ENCODE measurements around the gene COMMD7.
"Not testable (repeated sequence)": the region's sequence is repeated elsewhere in the genome, so short reads cannot be mapped to it uniquely, and the experiment has no call there.

COMMD7 gene

GRCh38 chr20:32737371-32738223 is 5.7 kb downstream of the COMMD7 start:
- no peak for TF ChIP-seq CTCF (conservative IDR thresholded peaks at IDR 0.05; ENCODE audit: low read depth)
- POLR2A ChIA-PET (ENCODE audit: low non-redundant PET): no interaction called here
- CTCF ChIA-PET: interaction anchor here (0.6 to 1.1 kb wide), 2 partner anchors 41 to 1224 kb away, joined by 3 read pairs; no protein-coding TSS in a partner anchor
- no peak overlapping the region for H3K27ac ChIP-seq
- DNase-seq (ENCODE audit: low spot score): no peak

GRCh38 chr20:32731882-32732266 is 11.4 kb downstream of the COMMD7 start:
- ChIA-PET CTCF (interaction anchor here (0.6 kb wide), 1 partner anchor 22 kb away, joined by 3 read pairs; no protein-coding TSS in a partner anchor), POLR2A (ENCODE audit: low non-redundant PET) (no interaction called here)
- DNase-seq (ENCODE audit: low spot score): no peak
- no peak for TF ChIP-seq CTCF (conservative IDR thresholded peaks at IDR 0.05; ENCODE audit: low read depth)
- H3K27ac ChIP-seq: peak overlapping the region; percentile 28; the same call in 1 of the 2 replicates

DNA sequence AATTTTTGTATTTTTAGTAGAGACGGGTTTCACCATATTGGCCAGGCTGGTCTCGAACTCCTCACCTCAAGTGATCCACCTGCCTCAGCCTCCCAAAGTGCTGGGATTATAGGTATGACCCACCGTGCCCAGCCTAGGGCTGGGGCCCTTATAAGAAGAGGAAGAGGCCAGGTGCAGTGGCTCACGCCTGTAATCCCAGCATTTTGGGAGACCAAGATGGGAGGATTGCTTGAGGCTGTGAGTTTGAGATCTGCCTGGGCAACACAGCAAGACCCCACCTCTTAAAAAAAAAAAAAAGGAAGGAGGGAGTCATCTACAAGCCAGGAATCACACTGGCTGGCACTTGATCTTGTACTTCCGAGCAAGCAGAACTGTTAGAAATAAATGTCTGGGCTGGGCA is 13.9 kb downstream of the COMMD7 start:
- CTCF ChIA-PET: interaction anchor here (0.7 kb wide), 1 partner anchor 91 kb away, joined by 5 read pairs; no protein-coding TSS in a partner anchor
- POLR2A ChIA-PET (ENCODE audit: low non-redundant PET); H3K27ac ChIP-seq; DNase-seq (ENCODE audit: low spot score): not testable (repeated sequence)

DNA sequence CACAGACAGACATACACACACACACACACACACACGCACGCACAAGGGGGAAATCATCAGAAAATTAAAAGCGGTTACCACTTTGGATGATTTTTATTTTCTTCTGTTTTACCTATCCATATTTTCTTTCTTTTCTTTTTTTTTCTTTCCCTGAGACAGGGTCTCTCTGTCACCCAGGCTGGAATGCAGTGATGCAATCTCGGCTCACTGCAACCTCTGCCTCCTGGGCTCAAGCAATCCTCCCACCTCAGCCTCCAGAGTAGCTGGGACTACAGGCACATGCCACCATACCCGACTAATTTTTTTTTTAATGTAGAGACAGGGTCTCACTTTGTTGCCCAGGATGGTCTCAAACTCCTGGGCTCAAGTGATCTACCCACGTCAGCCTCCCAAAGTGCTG is 14.8 kb downstream of the COMMD7 start:
- DNase-seq (ENCODE audit: low spot score); H3K27ac ChIP-seq; POLR2A ChIA-PET (ENCODE audit: low non-redundant PET): not testable (repeated sequence)
- CTCF ChIA-PET: interaction anchor here (0.7 kb wide), 1 partner anchor 28 kb away, joined by 3 read pairs; no protein-coding TSS in a partner anchor

DNA sequence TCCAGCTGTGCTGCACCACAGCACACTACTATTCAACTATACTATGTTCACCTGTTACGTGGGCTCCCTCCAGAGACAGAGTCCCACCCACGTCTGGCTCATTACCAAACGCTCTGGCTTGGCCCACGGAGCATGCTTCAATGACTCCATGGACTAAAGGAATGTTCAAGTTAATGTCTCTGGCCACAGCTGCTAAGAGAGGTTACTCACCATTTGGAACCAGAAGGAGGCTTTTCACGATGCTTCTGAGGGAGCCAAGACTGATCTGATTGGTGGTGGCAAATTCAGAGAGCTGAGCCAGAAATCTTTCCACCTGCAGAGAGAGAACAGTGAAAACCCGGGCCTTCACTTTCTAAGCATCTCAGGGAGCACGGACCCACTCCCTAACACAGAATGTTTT is 15.6 kb downstream of the COMMD7 start:
- DNase-seq (ENCODE audit: low spot score): no peak
- no peak for TF ChIP-seq CTCF (conservative IDR thresholded peaks at IDR 0.05; ENCODE audit: low read depth)
- POLR2A ChIA-PET (ENCODE audit: low non-redundant PET): no interaction called here
- H3K27ac ChIP-seq: no peak overlapping the region
- CTCF ChIA-PET: interaction anchor here (1.5 kb wide), 1 partner anchor 62 kb away, joined by 3 read pairs; no protein-coding TSS in a partner anchor

- ChIA-PET POLR2A (ENCODE audit: low non-redundant PET) (no interaction called here), CTCF (no interaction called here)
- TF ChIP-seq CTCF (conservative IDR thresholded peaks at IDR 0.05; ENCODE audit: low read depth): no peak
- DNase-seq (ENCODE audit: low spot score): no peak
- no peak overlapping the region for H3K27ac ChIP-seq
Measured at GRCh38 chr20:32718749-32719348, 24.4 kb downstream of the COMMD7 start.

GRCh38 chr20:32711346-32711745 is 31.9 kb downstream of the COMMD7 start:
- ChIA-PET POLR2A (ENCODE audit: low non-redundant PET) (no interaction called here), CTCF (interaction anchor here (0.6 to 0.7 kb wide), 2 partner anchors 82 to 257 kb away, joined by 4 to 7 read pairs; no protein-coding TSS in a partner anchor)
- no peak for TF ChIP-seq CTCF (conservative IDR thresholded peaks at IDR 0.05; ENCODE audit: low read depth)
- H3K27ac ChIP-seq: no peak overlapping the region
- no peak for DNase-seq (ENCODE audit: low spot score)
